Measurements from ENCODE around the gene MLLT3.
A peak's percentile ranks its signal among the peaks of the same experiment; 100 is the strongest.

The MLLT3 gene

DNA sequence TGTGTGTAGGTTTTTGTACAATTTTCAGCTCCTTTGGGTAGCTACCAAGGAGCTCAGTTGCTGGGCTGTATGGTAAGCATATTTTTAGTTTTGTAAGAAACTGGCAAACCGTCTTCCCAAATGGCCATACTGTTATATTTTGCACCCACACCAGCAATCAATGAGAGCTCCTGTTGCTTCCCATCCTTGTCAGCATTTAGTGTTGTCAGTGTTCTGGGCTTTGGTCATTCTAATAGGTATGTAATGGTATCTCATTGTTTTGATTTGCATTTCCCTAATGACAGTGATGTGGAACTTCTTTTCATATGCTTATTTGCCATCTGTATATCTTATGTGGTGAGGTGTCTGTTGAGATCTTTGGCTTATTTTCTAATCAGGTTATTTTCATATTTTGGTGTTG lies 320.1 kb downstream of the MLLT3 start:
- DNase-seq (ENCODE audit: low spot score): no peak

DNA sequence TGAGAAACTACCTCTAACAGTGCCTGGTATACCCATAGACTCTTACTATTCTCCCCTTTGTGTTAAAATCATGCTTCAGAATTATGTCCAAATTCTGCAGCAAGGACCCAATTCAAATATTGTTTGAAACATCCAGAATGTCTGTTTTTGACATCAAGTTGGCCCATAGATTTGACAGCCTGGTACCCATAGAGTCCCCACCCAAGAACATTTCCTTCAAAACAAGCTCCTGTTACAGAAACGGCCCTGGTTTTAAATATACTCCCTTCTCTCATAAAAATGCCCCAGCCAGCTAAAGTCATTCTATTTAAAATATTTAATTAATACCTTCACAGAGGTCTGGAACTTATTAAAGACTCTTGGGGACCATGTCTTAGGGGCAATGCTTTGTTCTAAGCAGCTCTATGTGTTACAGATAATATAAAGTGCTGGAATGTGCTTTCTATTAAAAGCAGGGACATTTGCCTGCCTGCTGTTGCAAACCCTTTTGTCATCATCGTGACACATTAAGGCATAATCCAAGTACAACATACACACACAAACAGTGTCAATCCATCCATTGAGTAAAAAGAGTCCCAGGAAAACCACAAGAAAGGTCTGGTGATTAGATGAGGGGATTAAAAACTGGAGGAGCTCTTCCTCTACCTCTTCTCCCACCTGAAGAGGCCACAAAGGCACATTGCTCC lies 321.7 kb downstream of the MLLT3 start:
- DNase-seq (ENCODE audit: low spot score): no peak

DNA sequence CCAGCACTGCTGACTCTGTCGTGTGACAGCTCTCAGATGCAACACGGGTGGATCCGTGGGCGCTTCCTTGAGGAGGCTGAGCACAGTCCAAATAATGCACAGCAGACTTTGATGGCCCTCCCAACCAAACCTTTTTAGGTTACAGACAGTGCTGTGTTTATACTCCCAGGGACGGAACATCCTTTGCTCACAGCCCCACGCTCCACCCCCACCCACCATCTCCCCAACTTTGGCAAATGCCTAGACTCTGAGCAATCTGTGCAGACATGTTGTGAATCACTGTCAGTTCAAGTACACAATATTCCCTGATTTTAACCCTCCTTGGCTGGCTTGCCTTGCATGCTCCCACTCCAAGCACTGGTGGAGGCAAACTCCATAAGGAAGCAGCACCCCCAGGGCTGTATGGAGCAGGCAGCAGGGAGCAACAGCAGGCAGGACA lies 324.6 kb downstream of the MLLT3 start:
- no peak for DNase-seq (ENCODE audit: low spot score)

DNA sequence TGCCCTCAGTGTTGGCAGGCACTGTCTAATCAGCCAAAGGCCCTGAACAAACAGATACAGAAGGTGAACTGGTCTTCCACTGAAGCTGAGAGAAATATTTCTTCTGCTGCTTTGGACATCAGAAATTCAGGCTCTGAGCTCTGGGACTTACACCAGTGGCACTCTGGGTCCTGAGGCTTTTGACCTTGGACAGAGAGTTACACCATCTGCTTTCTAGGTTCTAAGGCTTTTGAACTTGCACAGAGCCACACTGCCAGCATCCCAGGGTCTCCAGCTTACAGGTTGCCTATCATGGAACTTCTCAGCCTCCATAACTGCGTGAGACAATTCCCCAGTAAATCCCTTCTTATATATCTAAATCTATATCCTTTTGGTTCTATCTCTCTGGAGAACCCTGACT lies 326.7 kb downstream of the MLLT3 start:
- no peak for DNase-seq (ENCODE audit: low spot score)

DNA sequence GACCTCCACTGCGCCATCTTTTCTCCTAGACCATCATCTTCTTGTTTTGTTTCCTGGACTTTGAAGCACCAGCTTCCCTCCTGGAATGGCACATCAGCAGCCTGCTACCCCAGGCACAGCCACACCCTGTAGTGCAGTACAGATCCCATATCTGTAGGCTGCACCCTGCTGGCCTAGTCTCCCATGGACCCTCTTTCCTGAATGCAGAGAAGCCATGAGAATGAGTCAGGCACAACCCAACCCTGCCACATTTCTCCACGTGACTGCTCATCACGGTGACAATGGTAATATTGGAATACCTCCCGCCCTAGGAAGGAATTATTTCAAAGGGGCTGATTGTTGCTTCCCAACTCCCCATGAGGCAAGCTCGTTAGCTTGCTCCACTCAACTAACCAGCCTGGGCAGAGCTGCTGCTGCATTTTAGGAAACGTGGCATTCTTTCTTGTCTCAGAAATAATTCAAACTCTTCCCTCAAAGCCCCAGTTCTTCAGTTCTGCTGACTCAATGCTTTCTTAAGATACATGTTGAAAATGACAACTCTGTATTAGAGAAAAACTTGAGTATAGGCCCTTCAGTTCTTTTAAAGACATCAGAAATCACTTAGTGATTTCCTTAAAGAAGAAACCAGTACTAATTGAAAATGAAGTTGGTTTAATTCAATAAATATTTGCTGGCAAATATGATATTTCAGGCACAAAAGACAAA lies 328.1 kb downstream of the MLLT3 start:
- peak; percentile 4 for DNase-seq (ENCODE audit: low spot score)

DNA sequence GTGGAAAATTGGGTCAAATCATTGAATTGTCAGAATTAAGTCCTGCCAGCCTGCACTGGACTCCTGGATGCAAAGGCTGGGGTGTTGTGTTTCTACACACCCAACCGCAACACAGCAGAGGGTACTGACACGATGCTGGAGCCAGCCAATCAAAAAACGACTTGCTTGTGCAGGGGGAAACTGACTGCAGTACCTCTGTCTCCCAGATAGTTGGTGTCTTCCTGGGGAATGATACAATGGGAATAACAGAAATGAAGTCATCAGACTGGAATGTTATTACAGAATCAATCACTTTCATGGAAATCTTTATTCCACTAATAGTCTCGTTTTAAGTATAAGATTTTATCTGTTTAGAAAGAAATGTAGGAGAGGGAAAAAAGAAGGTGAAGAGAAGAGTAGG lies 330.3 kb downstream of the MLLT3 start:
- DNase-seq (ENCODE audit: low spot score): peak; percentile 28
